Colonic mucosa (tissue), 4 donors: ENCODE measurements around the gene MOSMO. TPM values are rescaled to one million over a fixed set of nuclear protein-coding genes. Genes with fewer than 3 reads are reported as not detected.

ENCODE experiments used
- DNase-seq: peaks from one replicate; pipeline ENCODE4 v3.0.0-alpha.2; 2020
- H3K27ac ChIP-seq: fragments of 200-600 bp; one replicate; pipeline ENCODE4 v1.8.0; 2021
- H3K27me3 ChIP-seq: fragments of 200-600 bp; one replicate; pipeline ENCODE4 v1.8.0; 2021
- H3K36me3 ChIP-seq: fragments of 200-600 bp; one replicate; pipeline ENCODE4 v1.8.0; 2021
- H3K4me1 ChIP-seq: fragments of 200-600 bp; one replicate; pipeline ENCODE4 v1.8.0; 2021; ENCODE audit warnings: mild to moderate bottlenecking
- H3K4me3 ChIP-seq: fragments of 200-600 bp; one replicate; pipeline ENCODE4 v1.8.0; 2021
- H3K9ac ChIP-seq, 2 donors: one replicate each; pipeline ENCODE4 v1.7.0; 2013; ENCODE audit warnings: control low read depth in 2 of 2, low read depth in 2 of 2, low read length in 2 of 2
- H3K9me3 ChIP-seq: fragments of 200-600 bp; one replicate; pipeline ENCODE4 v1.8.0; 2021
- CTCF ChIP-seq: fragments of 200-600 bp; IDR thresholded peaks from one replicate; pipeline ENCODE4 v1.8.0; 2022; ENCODE audit warnings: antibody characterized with exemption, mild to moderate bottlenecking
- intact Hi-C: fragments of 100-400 bp; cut with DNase I; formaldehyde crosslinking; loops from one replicate; pipeline ENCODE4 v1.14.1; 2022
- total RNA-seq, 2 donors: library from RNA; stranded (reverse); fragmentation: NEBNext Ultra II Directional in 1 of 2; extraction: Animal tissue kit (Norgen Biotek cat#: 25700) in 1 of 2; gene quantifications; one replicate each; pipeline ENCODE4 v1.2.1, GENCODE V29; 2021
- donor health status: healthy.
- donor health status: DM: no; HTN: no; CAD: no.
- donor health status: DM: no; HTN: no; CAD: no.

Gene MOSMO
- total RNA-seq, 2 donors from 2014 or later, result 6.4 to 9.2 TPM

GRCh38 chr16:21971856-21972255 is 36.1 kb upstream of the MOSMO start:
- Histone ChIP-seq H3K9me3 (no peaks in the 10 kb centered on the region), H3K27ac (no peak overlapping the region), H3K27me3 (no peaks in the 10 kb centered on the region), H3K9ac (no peak overlapping the region), H3K4me1 (no peaks in the 10 kb centered on the region), H3K36me3 (peaks cover 33% of the 10 kb centered on the region), H3K4me3 (no peak overlapping the region)
- no peak for DNase-seq
- no peak for TF ChIP-seq CTCF
- intact Hi-C loops, result no loop called here

GRCh38 chr16:21973945-21974344 is 34.0 kb upstream of the MOSMO start:
- no peaks in the 10 kb centered on the region for H3K4me1 ChIP-seq
- DNase-seq, result no peak
- intact Hi-C loops, result no loop called here
- H3K9ac ChIP-seq, result no peak overlapping the region
- H3K27ac ChIP-seq, result no peak overlapping the region
- TF ChIP-seq CTCF, result no peak
- H3K4me3 ChIP-seq, result no peak overlapping the region
- H3K27me3 ChIP-seq, result no peaks in the 10 kb centered on the region
- H3K36me3 ChIP-seq, result peaks cover 34% of the 10 kb centered on the region
- H3K9me3 ChIP-seq, result no peaks in the 10 kb centered on the region

- no peak for DNase-seq
- Histone ChIP-seq H3K9ac (no peak overlapping the region), H3K27me3 (no peaks in the 10 kb centered on the region), H3K4me3 (no peak overlapping the region), H3K36me3 (peaks cover 19% of the 10 kb centered on the region), H3K9me3 (no peaks in the 10 kb centered on the region), H3K27ac (no peak overlapping the region), H3K4me1 (no peaks in the 10 kb centered on the region)
- intact Hi-C loops, result no loop called here
- no peak for TF ChIP-seq CTCF
Measured at GRCh38 chr16:21980032-21980431, 27.9 kb upstream of the MOSMO start.

GRCh38 chr16:21982108-21982507 is 25.8 kb upstream of the MOSMO start:
- no peak for DNase-seq
- no peaks in the 10 kb centered on the region for H3K9me3 ChIP-seq
- no peaks in the 10 kb centered on the region for H3K27me3 ChIP-seq
- H3K9ac ChIP-seq, result no peak overlapping the region
- H3K4me3 ChIP-seq, result no peak overlapping the region
- H3K27ac ChIP-seq, result no peak overlapping the region
- peaks cover 10% of the 10 kb centered on the region for H3K36me3 ChIP-seq
- intact Hi-C loops, result no loop called here
- H3K4me1 ChIP-seq, result no peaks in the 10 kb centered on the region
- TF ChIP-seq CTCF, result no peak

- H3K9me3 ChIP-seq, result no peaks in the 10 kb centered on the region
- no peaks in the 10 kb centered on the region for H3K27me3 ChIP-seq
- peaks cover 8% of the 10 kb centered on the region for H3K36me3 ChIP-seq
- DNase-seq, result no peak
- no peak overlapping the region for H3K9ac ChIP-seq
- H3K4me3 ChIP-seq, result no peak overlapping the region
- intact Hi-C loops, result no loop called here
- H3K4me1 ChIP-seq, result no peaks in the 10 kb centered on the region
- H3K27ac ChIP-seq, result no peak overlapping the region
- no peak for TF ChIP-seq CTCF
Measured at GRCh38 chr16:21984062-21984461, 23.8 kb upstream of the MOSMO start.

GRCh38 chr16:21985524-21985923 is 22.4 kb upstream of the MOSMO start:
- no peaks in the 10 kb centered on the region for H3K27me3 ChIP-seq
- no peaks in the 10 kb centered on the region for H3K4me1 ChIP-seq
- intact Hi-C loops, result no loop called here
- H3K4me3 ChIP-seq, result no peak overlapping the region
- TF ChIP-seq CTCF, result no peak
- DNase-seq, result no peak
- H3K36me3 ChIP-seq, result peaks cover 5% of the 10 kb centered on the region
- no peak overlapping the region for H3K9ac ChIP-seq
- no peaks in the 10 kb centered on the region for H3K9me3 ChIP-seq
- no peak overlapping the region for H3K27ac ChIP-seq
